HepG2 (cell line): ENCODE data around the gene C11orf68. TPM values are rescaled to one million over a fixed set of nuclear protein-coding genes. Genes with fewer than 3 reads are reported as not detected.

Source experiments
- ADNP ChIP-seq: sonication (generic); formaldehyde crosslinking; IDR thresholded peaks from 2 replicates; pipeline ENCODE4 v1.4.0; 2020; ENCODE audit warnings: missing genetic modification reagents
- E2F5 ChIP-seq: sonication (generic); formaldehyde crosslinking; conservative IDR thresholded peaks from 2 replicates; pipeline ENCODE4 v1.4.0; 2020; ENCODE audit warnings: missing genetic modification reagents
- ELF4 ChIP-seq: sonication (generic); formaldehyde crosslinking; IDR thresholded peaks from 2 replicates; pipeline ENCODE4 v1.5.0; 2020; ENCODE audit warnings: missing genetic modification reagents, mild to moderate bottlenecking, moderate library complexity, borderline replicate concordance
- IKZF4 ChIP-seq: sonication (generic); formaldehyde crosslinking; IDR thresholded peaks from 2 replicates; pipeline ENCODE4 v1.5.1; 2020; ENCODE audit warnings: borderline replicate concordance, mild to moderate bottlenecking, low read depth, missing genetic modification reagents; ENCODE audit errors: not compliant biosample characterization
- IRF1 ChIP-seq: sonication (generic); formaldehyde crosslinking; IDR thresholded peaks from 2 replicates; pipeline ENCODE4 v1.4.0; 2020; ENCODE audit warnings: low read depth, mild to moderate bottlenecking, missing genetic modification reagents
- MAF1 ChIP-seq: sonication (generic); formaldehyde crosslinking; IDR thresholded peaks from 2 replicates; pipeline ENCODE4 v1.5.0; 2020; ENCODE audit warnings: missing genetic modification reagents, borderline replicate concordance
- MBNL3 ChIP-seq: fragments of 250-450 bp; sonication (Bioruptor Pico); conservative IDR thresholded peaks from 2 replicates; pipeline ENCODE4 v1.8.0; 2022; ENCODE audit warnings: mild to moderate bottlenecking, inconsistent platforms
- NKX3-1 ChIP-seq: sonication (generic); formaldehyde crosslinking; IDR thresholded peaks from 2 replicates; pipeline ENCODE4 v1.5.0; 2020; ENCODE audit warnings: missing genetic modification reagents
- PRPF4 ChIP-seq: fragments of 200-400 bp; formaldehyde crosslinking; IDR thresholded peaks from 2 replicates; pipeline ENCODE4 v1.6.1; 2016; ENCODE audit warnings: low read length, low read depth; ENCODE audit not compliant: poor library complexity, severe bottlenecking
- SKIL ChIP-seq: sonication (generic); formaldehyde crosslinking; IDR thresholded peaks from 2 replicates; pipeline ENCODE4 v1.8.0; 2022; ENCODE audit warnings: missing genetic modification reagents, mild to moderate bottlenecking, moderate library complexity, borderline replicate concordance
- SMARCE1 ChIP-seq: fragments of 450-650 bp; IDR thresholded peaks from 2 replicates; pipeline ENCODE4 v1.6.1; 2017; ENCODE audit warnings: borderline replicate concordance
- SSRP1 ChIP-seq: IDR thresholded peaks from 2 replicates; pipeline ENCODE4 v1.6.1; 2016; ENCODE audit warnings: control low read depth
- TCF12 ChIP-seq, 2 experiments: fragments of 450-650 bp in 1 of 2; sonication (generic) in 1 of 2; formaldehyde crosslinking in 1 of 2; IDR thresholded peaks; 2 replicates each; pipeline versions ENCODE4 v1.6.1 to v1.8.0; 2017 to 2022; ENCODE audit warnings: antibody characterized with exemption in 1 of 2, mild to moderate bottlenecking in 1 of 2, missing genetic modification reagents in 1 of 2, moderate library complexity in 1 of 2
- U2AF1 ChIP-seq: fragments of 200-400 bp; formaldehyde crosslinking; optimal IDR thresholded peaks from 2 replicates; pipeline ENCODE3; 2017; ENCODE audit warnings: mild to moderate bottlenecking, low read depth, low read length
- ZBTB10 ChIP-seq: sonication (generic); formaldehyde crosslinking; IDR thresholded peaks from 2 replicates; pipeline ENCODE4 v1.4.0; 2020; ENCODE audit warnings: missing genetic modification reagents, borderline replicate concordance
- ZBTB8A ChIP-seq: sonication (generic); formaldehyde crosslinking; IDR thresholded peaks from 2 replicates; pipeline ENCODE4 v1.4.0; 2020; ENCODE audit warnings: mild to moderate bottlenecking, low read depth, missing genetic modification reagents, borderline replicate concordance
- ZFP1 ChIP-seq: IDR thresholded peaks from 2 replicates; pipeline ENCODE4 v1.6.1; 2016
- ZNF460 ChIP-seq: sonication (generic); formaldehyde crosslinking; IDR thresholded peaks from 2 replicates; pipeline ENCODE4 v1.5.1; 2020; ENCODE audit warnings: missing genetic modification reagents, mild to moderate bottlenecking, borderline replicate concordance
- ZNF484 ChIP-seq: sonication (generic); formaldehyde crosslinking; IDR thresholded peaks from 2 replicates; pipeline ENCODE4 v1.5.1; 2020; ENCODE audit warnings: mild to moderate bottlenecking, low read depth, missing genetic modification reagents, borderline replicate concordance
- ZNF746 ChIP-seq: sonication (generic); formaldehyde crosslinking; IDR thresholded peaks from 2 replicates; pipeline ENCODE4 v1.8.0; 2022; ENCODE audit warnings: mild to moderate bottlenecking, missing genetic modification reagents
- ZSCAN20 ChIP-seq: sonication (generic); formaldehyde crosslinking; IDR thresholded peaks from 2 replicates; pipeline ENCODE4 v1.4.0; 2020; ENCODE audit warnings: missing genetic modification reagents, mild to moderate bottlenecking, borderline replicate concordance
- polyA plus RNA-seq, 8 experiments: library from polyadenylated mRNA; depleted of rRNA in 3 of 8; stranded (reverse) in 7 of 8; unstranded in 1 of 8; fragments of >200 nt; fragmentation: Illumina TruSeq in 4 of 8; extraction: Trizol in 4 of 8; gene quantifications; 2 replicates each; pipeline versions ENCODE4 v1.2.1 to v1.2.3, GENCODE V29; 2011 to 2016; ENCODE audit warnings: low read depth in 4 of 8, missing spikeins in 1 of 8, mixed read lengths in 1 of 8; ENCODE audit not compliant: insufficient read depth in 1 of 8
- total RNA-seq, 5 experiments: library from RNA; depleted of rRNA; stranded (reverse); fragments of >200 nt; fragmentation: Illumina TruSeq; extraction: Trizol; gene quantifications; 2 replicates each; pipeline ENCODE4 v1.2.3, GENCODE V29; 2016; ENCODE audit warnings: low read depth in 1 of 5

C11orf68 gene
- total and polyA plus RNA-seq, 2 of the 13 experiments (the other 11 are each of a cell fraction or from before 2014, with no cell fraction given), result 8.4 to 28.3 TPM

- TF ChIP-seq SMARCE1 (no peak), TCF12 (IDR thresholded peaks at IDR 0.05) (no peak), TCF12 (CRISPR knock-in tag; IDR thresholded peaks at IDR 0.05) (no peak), IKZF4 (CRISPR knock-in tag) (no peak), MAF1 (CRISPR knock-in tag) (no peak), ZBTB8A (no peak), ELF4 (CRISPR knock-in tag) (no peak), ZSCAN20 (0 out of 2 replicates have a peak, but pooled peaks have one; percentile 19), IRF1 (CRISPR knock-in tag) (no peak), U2AF1 (no peak), ADNP (0 out of 2 replicates have a peak, but pooled peaks have one; percentile 66), PRPF4 (no peak), SKIL (CRISPR knock-in tag) (peak; percentile 71), NKX3-1 (CRISPR knock-in tag) (no peak), ZNF460 (CRISPR knock-in tag) (no peak; the same call in 1 of the 2 replicates), E2F5 (peak; percentile 43; the same call in 1 of the 2 replicates), MBNL3 (CRISPR knock-in tag) (no peak), ZBTB10 (CRISPR knock-in tag) (no peak), SSRP1 (CRISPR knock-in tag) (no peak), ZFP1 (CRISPR knock-in tag) (no peak), ZNF484 (no peak), ZNF746 (CRISPR knock-in tag) (peak; percentile 68; the same call in 1 of the 2 replicates)
These were observed 45.3 kb downstream of the C11orf68 start (continued) for GRCh38 chr11:65873318-65874156.
